HL-60/S4 treated with retinoic acid at 250 ng/mL for 4 days and 3 days (cell line): ENCODE results near the gene GPC6.

Experiments used
- in situ Hi-C: fragments of 300-500 bp; cut with MboI; formaldehyde crosslinking; loops from 2 replicates; pipeline ENCODE4 v1.7.0; 2022; ENCODE audit warnings: low sequenced_read_pairs

The GPC6 gene

GRCh38 chr13:94415500-94416237 is 1189.1 kb downstream of the GPC6 start:
- in situ Hi-C loops, result no loop called here

- in situ Hi-C loops, result no loop called here
Measured at GRCh38 chr13:94416454-94417080, 1190.0 kb downstream of the GPC6 start.

DNA sequence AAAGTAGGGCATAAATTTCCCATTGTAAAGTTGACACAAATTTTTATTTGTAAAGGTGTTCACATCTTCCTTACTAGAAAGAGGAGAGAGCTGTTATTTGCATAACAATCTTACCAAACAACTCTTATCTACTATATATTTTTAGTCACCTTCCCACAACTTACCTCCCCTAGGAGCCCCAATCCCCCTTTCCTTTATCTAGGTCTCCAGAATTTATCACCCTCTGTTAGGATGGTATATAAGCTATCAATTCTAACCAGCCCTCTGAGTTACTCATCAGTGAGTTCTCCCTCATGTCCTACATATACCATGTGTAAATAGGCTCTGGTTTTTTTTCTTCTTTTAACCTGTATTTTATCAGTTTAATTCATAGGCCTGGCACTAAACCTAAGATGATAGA is 1190.7 kb downstream of the GPC6 start:
- in situ Hi-C loops, result no loop called here

DNA sequence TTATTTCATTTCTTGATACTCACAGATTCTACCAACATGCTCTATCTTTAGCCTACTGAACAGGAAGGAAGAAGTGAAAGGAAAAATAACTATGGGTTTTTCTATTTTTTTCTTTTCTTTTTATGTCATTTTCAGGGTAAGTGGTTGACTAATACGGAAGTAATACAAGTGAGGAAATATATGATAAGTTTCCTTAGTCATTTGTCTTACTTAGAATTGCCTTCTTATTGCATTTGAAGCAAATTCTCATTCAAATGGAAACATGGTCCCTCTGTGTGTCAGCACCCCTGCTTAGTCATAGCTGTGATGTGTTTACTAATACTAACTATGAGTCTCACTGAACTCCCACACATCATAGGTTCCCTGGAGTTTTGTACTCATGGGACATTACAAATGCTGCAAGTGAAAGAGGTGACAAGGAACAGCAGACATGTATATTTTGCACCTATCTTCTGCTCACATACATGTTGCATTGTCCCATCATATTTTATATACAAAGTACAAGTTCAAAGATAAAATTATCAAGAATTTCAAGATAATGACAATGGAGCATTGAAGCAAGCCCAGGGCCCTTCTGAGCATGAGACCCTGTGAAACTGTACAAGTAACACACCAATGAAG is 1192.8 kb downstream of the GPC6 start:
- in situ Hi-C loops, result no loop called here

GRCh38 chr13:94419925-94420305 is 1193.3 kb downstream of the GPC6 start:
- in situ Hi-C loops, result no loop called here

GRCh38 chr13:94427313-94427953 is 1200.8 kb downstream of the GPC6 start:
- in situ Hi-C loops, result no loop called here

GRCh38 chr13:94431574-94431973 is 1205.0 kb downstream of the GPC6 start:
- in situ Hi-C loops, result loop anchor here (10.0 kb wide), 1 partner anchor 173 kb away; the partner anchor contains the start of gene GPR180

GRCh38 chr13:94431987-94432386 is 1205.4 kb downstream of the GPC6 start:
- in situ Hi-C loops, result loop anchor here (10.0 kb wide), 1 partner anchor 173 kb away; the partner anchor contains the start of gene GPR180

DNA sequence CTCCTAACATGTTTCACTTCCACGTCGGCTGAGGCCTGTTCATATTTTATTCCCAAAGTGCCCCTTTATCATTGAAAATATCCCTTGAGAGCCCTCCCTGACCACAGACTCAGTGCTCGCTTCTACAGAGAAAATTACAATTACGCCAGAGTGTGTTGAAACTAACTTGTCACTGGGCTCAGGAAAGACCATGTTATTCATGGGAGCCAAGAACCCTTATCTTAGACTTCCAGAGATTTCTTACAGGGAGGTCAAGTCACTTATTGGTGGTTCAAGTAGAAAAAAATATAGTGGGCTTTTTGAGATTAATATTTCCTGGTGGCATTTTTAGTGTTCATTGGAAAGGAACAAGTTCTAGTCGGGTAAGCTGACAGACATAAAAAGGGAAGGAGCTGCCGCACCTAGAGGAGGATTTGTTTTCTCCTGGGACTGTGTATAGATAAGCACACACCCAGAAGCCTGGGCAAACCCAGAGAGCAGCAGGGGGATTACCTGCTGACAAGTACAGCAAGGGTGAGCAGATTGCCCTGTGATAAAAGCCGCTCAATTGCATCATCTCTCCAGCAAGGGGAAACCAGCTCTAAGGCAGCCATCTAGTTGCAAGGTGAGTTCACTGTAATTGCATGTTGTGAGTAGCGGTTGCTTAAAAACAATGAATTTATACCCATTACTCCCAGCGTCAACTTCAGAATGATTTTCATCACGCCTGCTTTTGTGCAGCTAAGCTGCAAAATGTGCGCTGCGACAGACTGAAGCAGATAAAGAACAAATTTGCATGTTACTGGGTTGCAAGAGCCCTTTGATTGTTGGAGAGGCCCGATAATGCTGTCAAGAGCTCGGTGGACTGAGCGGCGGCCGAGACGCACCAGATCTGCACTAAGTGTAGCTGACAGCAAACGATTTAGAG is 1206.7 kb downstream of the GPC6 start:
- in situ Hi-C loops, result loop anchor here (10.0 kb wide), 1 partner anchor 171 kb away; the partner anchor contains the start of gene GPR180

- in situ Hi-C loops, result loop anchor here (10.0 kb wide), 1 partner anchor 169 kb away; the partner anchor contains the start of gene GPR180
Measured at GRCh38 chr13:94435604-94436226, 1209.1 kb downstream of the GPC6 start.

DNA sequence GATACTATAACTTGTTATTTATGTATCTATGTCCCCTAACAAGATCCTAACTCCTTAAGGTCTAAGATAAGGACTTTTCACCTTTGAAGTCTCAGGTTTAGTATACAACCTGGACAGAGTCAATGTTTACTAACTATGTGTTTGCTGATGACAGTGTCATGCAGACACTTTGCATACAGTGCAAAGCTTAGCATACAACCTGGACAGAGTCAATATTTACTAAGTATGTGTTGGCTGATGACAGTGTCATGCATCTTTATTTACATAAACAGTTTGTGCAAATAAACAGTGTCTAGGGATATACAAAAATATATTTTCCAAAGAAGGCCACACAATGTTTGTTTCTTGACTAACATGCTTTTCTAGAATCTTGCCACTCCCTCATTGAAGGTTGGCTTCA is 1218.2 kb downstream of the GPC6 start:
- in situ Hi-C loops, result no loop called here

- in situ Hi-C loops, result no loop called here
Measured at GRCh38 chr13:94454334-94454733, 1227.7 kb downstream of the GPC6 start.

- in situ Hi-C loops, result no loop called here
Measured at GRCh38 chr13:94454906-94455305, 1228.3 kb downstream of the GPC6 start.

- in situ Hi-C loops, result no loop called here
Measured at GRCh38 chr13:94455414-94455813, 1228.8 kb downstream of the GPC6 start.
